NCI-H82 treated with DMSO at 0.1 percent for 48 hours (cell line): Measurements from ENCODE around the gene ST7L.

Source experiments
- DNase-seq: peaks from one replicate; lab custom pipeline; 2025; ENCODE audit not compliant: unreplicated experiment; lab: John Stamatoyannopoulos, UW

Gene ST7L

DNA sequence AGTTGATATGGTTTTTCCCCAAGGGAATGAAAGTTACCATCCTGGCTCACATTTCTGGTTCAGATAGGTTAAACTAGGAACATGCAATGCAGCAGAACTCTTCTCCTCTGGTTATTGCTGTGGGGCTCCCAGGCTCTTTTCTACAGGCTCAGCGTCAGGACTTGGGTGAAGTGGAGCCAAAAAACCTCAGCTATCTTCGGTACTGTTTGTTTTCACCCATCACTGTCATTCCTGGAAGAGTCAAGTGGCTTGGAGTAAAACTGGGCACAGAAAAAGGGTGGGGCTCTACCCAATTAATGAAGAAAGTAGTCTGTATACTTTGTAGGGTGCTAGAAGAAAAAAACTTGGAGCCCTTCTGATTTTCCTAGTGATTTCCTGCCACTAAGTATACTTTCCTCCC, 100.8 kb downstream of the ST7L start:
- no peak for DNase-seq

- no peak for DNase-seq
These were observed 101.3 kb downstream of the ST7L start for GRCh38 chr1:112517646-112518045.

- DNase-seq = no peak
These were observed 101.7 kb downstream of the ST7L start for GRCh38 chr1:112517231-112517630.

DNA sequence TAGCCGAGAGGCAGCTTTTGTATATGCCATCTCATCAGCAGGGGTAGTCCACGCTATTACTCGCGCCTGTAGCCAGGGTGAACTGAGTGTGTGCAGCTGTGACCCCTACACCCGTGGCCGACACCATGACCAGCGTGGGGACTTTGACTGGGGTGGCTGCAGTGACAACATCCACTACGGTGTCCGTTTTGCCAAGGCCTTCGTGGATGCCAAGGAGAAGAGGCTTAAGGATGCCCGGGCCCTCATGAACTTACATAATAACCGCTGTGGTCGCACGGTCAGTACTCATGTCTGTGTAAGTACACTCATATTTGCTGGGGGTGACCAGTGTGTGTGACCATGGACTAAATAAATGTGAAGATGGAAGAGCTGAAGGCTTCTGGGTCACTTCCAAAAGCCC, 102.8 kb downstream of the ST7L start:
- no peak for DNase-seq

DNA sequence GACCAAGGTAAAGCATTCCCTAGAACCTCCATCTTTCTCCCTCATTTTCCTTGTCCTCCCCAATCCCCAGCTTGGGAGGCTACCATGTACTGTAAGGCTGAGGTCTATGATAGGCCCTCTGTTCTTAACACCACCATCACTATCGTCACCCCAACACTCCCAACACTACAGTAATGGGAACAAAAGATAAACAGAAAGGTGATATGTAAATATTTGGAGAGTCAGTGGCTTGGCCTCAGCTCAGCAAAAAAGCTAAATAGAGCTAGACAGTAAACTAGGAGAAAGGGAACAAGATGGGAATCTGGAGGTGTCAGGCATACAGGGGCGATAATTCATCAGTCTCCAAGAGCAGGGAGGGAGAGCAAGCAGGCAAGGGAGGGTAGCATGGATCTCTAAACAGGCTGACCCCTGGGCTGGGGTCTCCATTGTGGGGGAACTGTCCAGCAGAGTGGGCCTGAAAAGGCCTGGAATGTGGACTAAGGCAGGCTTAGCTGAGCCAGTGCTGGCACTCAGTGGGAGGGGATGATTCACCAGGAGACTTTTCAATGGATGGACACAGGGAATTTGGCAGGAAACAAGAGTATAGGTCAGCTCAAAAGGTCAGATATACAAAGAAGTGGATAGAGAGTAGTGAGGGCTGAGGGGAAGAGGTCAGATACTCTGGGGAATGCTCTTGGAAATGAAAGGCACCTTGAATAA, 103.5 kb downstream of the ST7L start:
- no peak for DNase-seq

DNA sequence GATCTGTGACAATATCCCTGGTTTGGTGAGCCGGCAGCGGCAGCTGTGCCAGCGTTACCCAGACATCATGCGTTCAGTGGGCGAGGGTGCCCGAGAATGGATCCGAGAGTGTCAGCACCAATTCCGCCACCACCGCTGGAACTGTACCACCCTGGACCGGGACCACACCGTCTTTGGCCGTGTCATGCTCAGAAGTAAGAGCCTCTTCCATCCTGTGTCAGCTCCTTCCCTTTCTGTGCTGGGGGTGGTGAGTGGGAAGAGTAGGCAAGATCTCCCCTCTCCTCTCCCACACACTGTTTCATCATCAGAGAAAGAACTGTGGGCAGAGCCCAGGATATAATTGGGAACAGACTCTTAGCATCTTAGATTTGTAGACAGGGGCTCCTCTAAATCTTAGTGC, 104.0 kb downstream of the ST7L start:
- DNase-seq = no peak

GRCh38 chr1:112513112-112513870, 105.7 kb downstream of the ST7L start:
- no peak for DNase-seq

GRCh38 chr1:112511897-112512296, 107.0 kb downstream of the ST7L start:
- no peak for DNase-seq

- DNase-seq = no peak
These were observed 108.6 kb downstream of the ST7L start for GRCh38 chr1:112510340-112510739.

GRCh38 chr1:112509660-112510178, 109.2 kb downstream of the ST7L start:
- no peak for DNase-seq

- no peak for DNase-seq
These were observed 109.8 kb downstream of the ST7L start for GRCh38 chr1:112509005-112509659.

- no peak for DNase-seq
These were observed 110.5 kb downstream of the ST7L start, which contains the start of gene WNT2B for GRCh38 chr1:112508278-112509004. WNT2B (plus strand) TSS chr1:112508965; CDS start chr1:112509263, 298 bp downstream.

DNA sequence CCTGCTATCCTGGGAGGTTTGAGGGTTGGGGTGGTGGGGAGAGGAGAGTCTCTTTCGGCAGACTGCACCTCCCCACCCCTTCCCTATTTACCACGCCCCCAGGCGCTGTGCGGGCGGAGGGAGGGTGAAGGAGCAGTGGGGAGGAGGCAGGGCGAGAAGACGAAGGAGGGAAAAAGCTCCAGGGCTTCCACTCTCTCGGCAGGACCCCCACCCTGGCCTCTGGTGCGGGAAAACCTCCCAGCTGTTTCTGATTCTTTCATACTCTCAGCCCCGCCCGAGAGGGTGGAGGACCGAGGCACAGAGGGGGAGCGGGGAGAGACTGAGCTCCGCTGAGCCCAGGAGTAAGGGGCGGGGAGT, 111.0 kb downstream of the ST7L start:
- DNase-seq = no peak

DNA sequence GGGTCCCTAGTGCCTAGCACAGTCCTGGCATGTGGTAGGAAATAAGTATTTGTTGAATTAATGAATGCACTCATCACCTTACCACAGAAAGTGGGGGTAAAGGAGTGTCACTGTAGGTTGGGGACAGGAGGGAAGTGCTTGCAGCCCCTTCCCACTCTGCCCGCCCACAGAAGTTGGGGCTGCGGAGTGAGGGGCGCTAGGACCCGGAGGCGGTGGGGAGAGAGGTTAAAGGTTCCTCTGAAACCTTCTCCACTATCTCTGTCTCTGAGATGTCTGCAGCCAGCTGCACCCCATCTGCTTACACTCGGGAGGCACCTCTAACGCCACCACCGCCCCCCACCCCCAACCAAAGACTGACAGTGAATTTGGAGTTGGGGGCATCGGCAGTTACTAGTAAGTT, 111.6 kb downstream of the ST7L start:
- DNase-seq = no peak

- DNase-seq = no peak
These were observed 112.2 kb downstream of the ST7L start for GRCh38 chr1:112506731-112507130.

DNA sequence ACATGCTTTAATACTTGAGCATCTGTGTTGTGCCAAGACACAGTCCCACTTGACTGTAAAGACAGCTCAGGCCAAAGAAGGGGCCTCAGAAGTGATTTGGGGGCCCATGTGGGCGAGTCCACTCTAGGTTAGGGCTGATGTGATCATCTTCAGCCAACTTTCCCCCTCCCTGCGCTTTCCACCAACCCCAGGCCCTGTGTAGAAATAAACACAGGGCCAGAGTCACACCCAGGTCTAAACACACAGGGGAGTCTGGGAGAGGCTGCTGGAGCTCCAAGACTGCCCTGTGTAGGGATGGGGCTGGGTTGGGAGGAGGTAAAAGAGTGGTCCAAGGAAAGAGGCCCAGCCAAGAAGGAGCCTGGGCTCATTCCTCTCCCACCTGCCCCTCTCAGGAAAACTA, 112.6 kb downstream of the ST7L start:
- no peak for DNase-seq

DNA sequence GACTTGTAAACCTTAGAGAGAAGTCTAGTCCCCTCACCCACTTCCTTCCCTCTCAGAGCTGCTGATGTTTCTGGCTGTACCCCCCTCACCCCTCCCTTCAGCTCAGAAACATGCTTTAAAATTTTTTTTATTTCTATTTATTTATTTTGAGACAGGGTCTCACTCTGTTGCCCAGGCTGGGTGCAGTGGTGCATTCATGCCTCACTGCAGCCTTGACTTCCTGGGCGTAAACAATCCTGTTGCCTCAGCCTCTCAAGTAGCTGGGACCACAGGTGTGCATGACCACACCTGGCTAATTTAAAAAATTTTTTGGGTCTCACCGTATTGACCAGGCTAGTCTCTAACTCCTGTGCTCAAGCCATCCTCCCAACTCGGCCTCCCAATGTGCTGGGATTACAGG, 113.1 kb downstream of the ST7L start:
- no peak for DNase-seq

DNA sequence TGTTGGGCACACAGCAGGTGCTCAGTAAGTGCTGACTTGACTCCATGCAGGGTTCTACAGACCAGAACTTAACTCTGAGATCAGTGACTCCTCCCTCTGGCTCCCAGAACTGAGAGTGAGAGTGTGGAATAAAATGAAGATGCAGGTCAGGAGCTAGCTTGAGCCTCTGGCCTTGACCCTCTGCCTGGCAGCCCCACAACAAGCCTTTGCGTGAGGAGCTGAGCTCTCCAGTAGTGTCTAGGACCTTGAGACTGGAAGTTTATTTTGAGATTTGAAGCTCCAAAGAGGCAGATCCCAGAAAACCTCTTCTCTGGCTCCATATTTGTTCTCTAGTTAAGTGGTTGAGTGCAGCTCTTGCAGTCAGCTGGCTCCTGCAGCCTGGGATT, 113.5 kb downstream of the ST7L start:
- DNase-seq = no peak

DNA sequence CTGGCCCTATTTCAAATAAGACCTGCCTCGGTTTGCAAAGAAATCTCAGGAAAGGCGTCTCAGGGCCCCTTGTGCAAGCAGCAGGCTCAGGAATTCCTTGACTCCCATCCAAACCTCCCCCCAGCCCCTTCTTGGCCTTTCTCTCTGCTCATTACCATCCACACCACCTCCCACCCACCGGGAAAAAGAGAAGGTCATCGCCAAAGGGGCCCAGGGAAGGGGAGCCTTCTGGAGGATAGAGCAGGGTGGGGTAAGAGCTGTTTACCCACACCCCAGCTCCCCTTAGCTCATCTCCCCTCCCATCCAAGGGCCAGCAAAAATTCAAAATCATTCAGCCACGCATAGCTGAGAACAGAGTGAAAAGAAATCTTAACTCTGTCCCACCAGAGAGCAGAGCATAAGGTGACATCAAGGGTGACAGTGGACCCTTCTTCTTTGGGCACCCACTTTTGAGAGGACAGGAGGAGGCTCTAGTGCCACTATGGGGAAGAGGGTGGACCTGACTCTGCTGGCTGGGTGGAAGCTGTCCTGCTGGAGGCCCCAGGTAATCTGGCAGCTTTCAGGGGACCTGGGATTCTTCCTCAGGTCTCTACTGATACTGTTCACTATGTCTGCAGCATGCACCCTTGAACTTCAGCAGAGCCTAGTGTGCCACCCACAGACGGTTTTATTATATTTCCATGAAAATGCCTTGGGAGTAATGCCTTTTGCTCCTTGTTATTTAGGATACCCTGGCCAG, 114.1 kb downstream of the ST7L start:
- DNase-seq = no peak

DNA sequence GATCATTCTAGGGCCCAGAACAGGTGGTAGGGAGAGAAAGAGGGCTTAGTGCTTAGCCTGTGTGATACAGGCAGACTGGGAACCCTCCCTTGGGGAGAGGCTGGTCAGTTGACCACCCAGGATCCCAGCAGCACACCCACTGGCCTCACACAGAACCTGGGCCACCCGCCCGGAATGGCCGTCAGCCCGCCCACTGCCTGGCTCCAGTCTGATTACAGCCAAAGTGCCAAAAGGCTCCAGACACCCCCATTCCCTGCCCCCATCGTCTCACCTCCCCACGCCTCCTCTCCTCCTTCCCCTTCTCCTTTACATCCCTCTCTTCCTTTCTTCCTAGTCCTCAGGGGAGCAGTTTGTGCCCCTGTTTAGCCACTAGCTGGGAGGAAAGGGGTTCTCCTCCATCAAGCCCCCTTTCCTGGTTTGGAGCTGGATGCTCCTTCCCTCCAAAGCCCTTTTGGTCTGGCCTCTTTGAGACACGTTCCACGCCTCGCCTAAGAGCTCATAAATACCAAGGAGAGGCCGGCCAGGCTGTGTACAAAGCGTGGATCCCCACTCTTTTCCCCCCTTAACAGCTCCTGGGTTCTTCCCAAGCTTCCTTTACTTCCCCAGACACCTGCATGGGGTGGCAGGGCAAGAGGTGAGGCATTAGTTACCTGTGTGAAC, 114.8 kb downstream of the ST7L start:
- no peak for DNase-seq
